Lower leg skin (tissue), 3 donors: ENCODE data around the gene SIRT4.

Experiments used
- CTCF ChIP-seq, 3 donors: fragments of 450-650 bp; IDR thresholded peaks; one replicate each; pipeline ENCODE4 v1.5.1; 2016; ENCODE audit warnings: antibody characterized with exemption in 3 of 3, mild to moderate bottlenecking in 3 of 3, moderate library complexity in 2 of 3
- POLR2A ChIP-seq, 2 donors: fragments of 450-650 bp; IDR thresholded peaks; one replicate each; pipeline ENCODE4 v1.6.1; 2016 to 2017; ENCODE audit warnings: antibody characterized with exemption in 2 of 2, mild to moderate bottlenecking in 1 of 2, moderate library complexity in 1 of 2

- TF ChIP-seq CTCF (IDR thresholded peaks at IDR 0.05) (no peak), POLR2A (IDR thresholded peaks at IDR 0.05) (no peak)
Measured at GRCh38 chr12:120264086-120264903, 37.8 kb upstream of the SIRT4 start.
